Measurements from ENCODE around the gene SLC39A10. TPM values are rescaled to one million over a fixed set of nuclear protein-coding genes. Genes with fewer than 3 reads are reported as not detected.

Gene SLC39A10
- total RNA-seq, 1 donor from 2014 or later, result 9.9 TPM

DNA sequence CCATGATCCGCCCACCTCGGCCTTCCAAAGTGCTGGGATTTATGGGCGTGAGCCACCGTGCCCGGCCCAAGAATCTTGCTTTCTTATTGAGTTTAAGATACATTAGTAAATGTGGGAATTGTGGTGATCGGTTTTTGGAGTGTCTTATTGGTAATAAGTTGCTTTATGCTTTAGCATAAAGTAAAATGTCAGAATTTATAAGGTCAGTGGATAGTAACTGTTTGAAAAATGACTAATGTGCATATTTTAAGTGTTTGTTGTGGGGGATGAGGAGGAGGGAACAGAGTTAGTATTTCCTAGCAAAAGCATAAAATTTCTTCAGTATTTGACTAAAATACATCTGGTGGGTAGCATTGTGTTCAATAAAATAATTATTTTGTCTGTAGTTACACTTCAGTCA lies 77.4 kb downstream of the SLC39A10 start:
- DNase-seq (ENCODE audit: low spot score in 2 of 2), result no peak
- peaks cover 3 to 24% of the 10 kb centered on the region in 2 donors for H3K36me3 ChIP-seq
- intact Hi-C loops (cut with DNase I), result no loop called here
- H3K9me3 ChIP-seq, result no peaks in the 10 kb centered on the region
- no peak overlapping the region for H3K27ac ChIP-seq
- H3K4me1 ChIP-seq, result no peaks in the 10 kb centered on the region
- H3K4me3 ChIP-seq, result no peak overlapping the region
- no peaks in the 10 kb centered on the region for H3K27me3 ChIP-seq
- TF ChIP-seq, protein P1, sequence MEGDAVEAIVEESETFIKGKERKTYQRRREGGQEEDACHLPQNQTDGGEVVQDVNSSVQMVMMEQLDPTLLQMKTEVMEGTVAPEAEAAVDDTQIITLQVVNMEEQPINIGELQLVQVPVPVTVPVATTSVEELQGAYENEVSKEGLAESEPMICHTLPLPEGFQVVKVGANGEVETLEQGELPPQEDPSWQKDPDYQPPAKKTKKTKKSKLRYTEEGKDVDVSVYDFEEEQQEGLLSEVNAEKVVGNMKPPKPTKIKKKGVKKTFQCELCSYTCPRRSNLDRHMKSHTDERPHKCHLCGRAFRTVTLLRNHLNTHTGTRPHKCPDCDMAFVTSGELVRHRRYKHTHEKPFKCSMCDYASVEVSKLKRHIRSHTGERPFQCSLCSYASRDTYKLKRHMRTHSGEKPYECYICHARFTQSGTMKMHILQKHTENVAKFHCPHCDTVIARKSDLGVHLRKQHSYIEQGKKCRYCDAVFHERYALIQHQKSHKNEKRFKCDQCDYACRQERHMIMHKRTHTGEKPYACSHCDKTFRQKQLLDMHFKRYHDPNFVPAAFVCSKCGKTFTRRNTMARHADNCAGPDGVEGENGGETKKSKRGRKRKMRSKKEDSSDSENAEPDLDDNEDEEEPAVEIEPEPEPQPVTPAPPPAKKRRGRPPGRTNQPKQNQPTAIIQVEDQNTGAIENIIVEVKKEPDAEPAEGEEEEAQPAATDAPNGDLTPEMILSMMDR (IDR thresholded peaks at IDR 0.05), result no peak

DNA sequence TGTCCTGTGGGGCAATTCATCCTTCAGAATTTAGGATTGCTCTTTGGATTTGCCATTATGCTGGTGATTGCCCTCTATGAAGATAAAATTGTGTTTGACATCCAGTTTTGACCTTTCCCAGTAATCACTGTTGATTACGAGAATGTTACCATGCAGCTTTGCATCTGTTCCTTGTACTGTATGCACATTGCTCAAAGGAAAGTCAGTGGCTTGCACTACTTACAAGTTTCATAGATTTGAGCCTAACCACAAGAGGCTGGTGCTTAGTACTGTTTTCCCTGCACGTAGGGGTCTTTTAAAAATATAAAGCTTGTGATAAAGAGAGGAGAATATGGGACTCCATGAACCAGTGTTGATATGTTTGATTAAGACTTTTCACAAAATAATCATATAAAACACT lies 77.9 kb downstream of the SLC39A10 start:
- DNase-seq (ENCODE audit: low spot score in 2 of 2), result no peak
- Histone ChIP-seq H3K4me3 (no peak overlapping the region), H3K36me3 (peaks cover 3 to 26% of the 10 kb centered on the region in 2 donors), H3K4me1 (no peaks in the 10 kb centered on the region), H3K9me3 (no peaks in the 10 kb centered on the region), H3K27ac (no peak overlapping the region), H3K27me3 (no peaks in the 10 kb centered on the region)
- intact Hi-C loops (cut with DNase I), result no loop called here
- TF ChIP-seq, protein P1 (IDR thresholded peaks at IDR 0.05), result no peak

DNA sequence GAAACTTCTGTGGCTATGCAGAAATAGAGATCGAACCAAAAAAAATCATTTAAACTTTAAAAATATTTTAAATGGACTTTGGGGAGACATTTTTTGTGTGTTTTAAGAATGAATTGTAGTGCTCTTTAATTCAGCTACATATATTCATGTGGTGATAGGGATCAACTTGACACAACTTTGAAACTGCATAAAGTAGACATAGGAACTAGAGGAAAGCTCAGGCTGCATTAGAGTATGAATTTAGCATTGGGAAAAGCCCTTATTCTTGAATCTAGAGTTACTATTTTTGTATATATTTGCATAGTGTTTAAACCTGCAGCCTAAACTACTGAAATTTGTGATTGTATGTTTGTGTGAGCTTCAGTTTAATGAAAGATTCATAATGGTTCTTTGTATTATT lies 78.3 kb downstream of the SLC39A10 start:
- Histone ChIP-seq H3K9me3 (no peaks in the 10 kb centered on the region), H3K4me1 (no peaks in the 10 kb centered on the region), H3K27ac (no peak overlapping the region), H3K36me3 (peaks cover 3 to 23% of the 10 kb centered on the region in 2 donors), H3K27me3 (no peaks in the 10 kb centered on the region), H3K4me3 (no peak overlapping the region)
- intact Hi-C loops (cut with DNase I), result no loop called here
- DNase-seq (ENCODE audit: low spot score in 2 of 2), result no peak
- TF ChIP-seq, protein P1 (IDR thresholded peaks at IDR 0.05), result no peak

DNA sequence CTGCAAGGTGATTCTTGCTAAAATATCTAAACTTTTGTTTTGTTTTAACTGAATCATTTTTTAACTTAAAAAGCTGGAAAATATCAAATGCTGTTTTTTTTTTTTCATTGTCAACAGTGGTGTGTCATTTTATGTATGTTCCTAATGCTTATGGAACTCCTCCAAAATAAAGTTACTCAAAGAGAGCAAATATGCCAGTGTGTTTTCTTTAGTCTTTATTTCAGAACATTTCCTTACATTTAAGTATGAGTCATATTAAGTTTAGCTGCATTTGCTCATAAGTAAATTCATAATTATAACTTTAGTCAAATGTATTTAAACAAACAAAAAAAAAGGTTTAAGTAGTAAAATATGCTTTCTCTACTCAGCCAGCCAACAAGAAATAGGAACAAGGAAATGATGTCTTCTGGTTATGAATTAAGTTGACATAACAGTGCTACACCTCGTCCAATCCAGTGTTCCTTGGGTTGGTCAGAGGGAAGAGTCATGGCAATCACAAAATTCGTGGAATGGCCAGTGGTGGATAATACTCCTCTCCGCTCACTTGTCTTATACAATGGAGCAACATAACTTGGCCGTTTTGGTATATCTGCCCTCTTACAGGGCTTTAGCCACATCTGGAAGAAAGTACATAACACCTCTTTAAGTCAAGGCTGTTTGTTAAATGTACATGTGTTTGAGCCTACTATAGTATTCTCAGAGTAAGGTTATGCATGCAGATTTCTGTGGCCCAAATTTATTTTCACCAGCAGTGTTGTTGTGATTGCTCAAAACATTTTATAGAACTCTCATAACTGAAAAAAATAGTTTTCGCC lies 80.7 kb downstream of the SLC39A10 start:
- Histone ChIP-seq H3K27me3 (no peaks in the 10 kb centered on the region), H3K27ac (no peak overlapping the region), H3K36me3 (peaks cover 3 to 8% of the 10 kb centered on the region in 2 donors), H3K4me3 (no peak overlapping the region), H3K4me1 (no peaks in the 10 kb centered on the region), H3K9me3 (no peaks in the 10 kb centered on the region)
- intact Hi-C loops (cut with DNase I), result no loop called here
- TF ChIP-seq, protein P1 (IDR thresholded peaks at IDR 0.05), result no peak
- DNase-seq (ENCODE audit: low spot score in 2 of 2), result no peak

GRCh38 chr2:195741191-195741590 lies 84.2 kb downstream of the SLC39A10 start:
- Histone ChIP-seq H3K4me1 (no peaks in the 10 kb centered on the region), H3K9me3 (no peaks in the 10 kb centered on the region), H3K36me3 (peaks cover 5 to 8% of the 10 kb centered on the region in 2 donors), H3K4me3 (no peak overlapping the region), H3K27ac (no peak overlapping the region), H3K27me3 (no peaks in the 10 kb centered on the region)
- intact Hi-C loops (cut with DNase I), result no loop called here
- TF ChIP-seq, protein P1 (IDR thresholded peaks at IDR 0.05), result no peak
- DNase-seq (ENCODE audit: low spot score in 2 of 2), result no peak

Measured in ascending aorta (tissue), 2 donors.